ENCODE measurements around the gene TOR1B.

The TOR1B gene

DNA sequence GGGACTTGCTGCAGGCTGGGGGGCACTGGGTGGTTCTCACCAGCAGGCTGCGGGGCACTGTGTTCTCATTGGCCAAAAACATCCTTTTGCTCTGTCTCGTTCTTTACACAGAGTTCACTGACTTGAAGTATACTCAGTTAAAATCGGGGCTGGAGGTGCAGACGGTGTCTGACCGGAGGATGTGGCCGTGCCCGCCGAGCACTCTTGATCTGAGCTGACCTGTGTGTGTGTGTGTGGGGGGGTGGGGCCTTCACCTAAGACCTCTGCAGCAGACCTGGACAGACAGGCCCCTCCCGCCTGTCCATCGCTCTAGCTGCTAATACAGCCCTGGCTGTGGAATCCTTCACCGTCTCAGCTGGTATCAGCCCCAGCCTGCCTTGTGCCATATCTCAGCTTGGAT lies 7.1 kb downstream of the TOR1B start:
- peak overlapping the region; percentile 97 for H3K27ac ChIP-seq
- TF ChIP-seq, protein P1, sequence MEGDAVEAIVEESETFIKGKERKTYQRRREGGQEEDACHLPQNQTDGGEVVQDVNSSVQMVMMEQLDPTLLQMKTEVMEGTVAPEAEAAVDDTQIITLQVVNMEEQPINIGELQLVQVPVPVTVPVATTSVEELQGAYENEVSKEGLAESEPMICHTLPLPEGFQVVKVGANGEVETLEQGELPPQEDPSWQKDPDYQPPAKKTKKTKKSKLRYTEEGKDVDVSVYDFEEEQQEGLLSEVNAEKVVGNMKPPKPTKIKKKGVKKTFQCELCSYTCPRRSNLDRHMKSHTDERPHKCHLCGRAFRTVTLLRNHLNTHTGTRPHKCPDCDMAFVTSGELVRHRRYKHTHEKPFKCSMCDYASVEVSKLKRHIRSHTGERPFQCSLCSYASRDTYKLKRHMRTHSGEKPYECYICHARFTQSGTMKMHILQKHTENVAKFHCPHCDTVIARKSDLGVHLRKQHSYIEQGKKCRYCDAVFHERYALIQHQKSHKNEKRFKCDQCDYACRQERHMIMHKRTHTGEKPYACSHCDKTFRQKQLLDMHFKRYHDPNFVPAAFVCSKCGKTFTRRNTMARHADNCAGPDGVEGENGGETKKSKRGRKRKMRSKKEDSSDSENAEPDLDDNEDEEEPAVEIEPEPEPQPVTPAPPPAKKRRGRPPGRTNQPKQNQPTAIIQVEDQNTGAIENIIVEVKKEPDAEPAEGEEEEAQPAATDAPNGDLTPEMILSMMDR (conservative IDR thresholded peaks at IDR 0.05): no peak

DNA sequence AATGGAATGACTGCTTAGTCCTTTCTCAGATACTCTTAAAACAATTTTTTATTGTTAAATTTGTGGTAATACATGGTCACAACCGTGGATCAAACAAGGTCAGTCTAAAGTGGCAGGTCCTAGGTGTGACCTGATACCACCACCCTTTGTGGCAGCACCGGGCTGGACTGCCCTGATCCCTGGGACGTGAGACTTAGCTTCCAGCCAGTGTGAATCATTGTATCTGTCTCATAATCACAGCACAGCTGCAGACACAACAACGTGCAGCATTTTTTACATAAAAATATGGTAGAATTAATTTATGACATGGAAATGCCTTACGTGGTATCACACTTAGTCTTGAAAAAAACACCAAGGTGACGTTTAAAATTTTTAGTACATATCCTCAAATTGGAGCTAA lies 7.8 kb downstream of the TOR1B start:
- TF ChIP-seq, protein P1 (conservative IDR thresholded peaks at IDR 0.05): no peak
- peak overlapping the region; percentile 97 for H3K27ac ChIP-seq

DNA sequence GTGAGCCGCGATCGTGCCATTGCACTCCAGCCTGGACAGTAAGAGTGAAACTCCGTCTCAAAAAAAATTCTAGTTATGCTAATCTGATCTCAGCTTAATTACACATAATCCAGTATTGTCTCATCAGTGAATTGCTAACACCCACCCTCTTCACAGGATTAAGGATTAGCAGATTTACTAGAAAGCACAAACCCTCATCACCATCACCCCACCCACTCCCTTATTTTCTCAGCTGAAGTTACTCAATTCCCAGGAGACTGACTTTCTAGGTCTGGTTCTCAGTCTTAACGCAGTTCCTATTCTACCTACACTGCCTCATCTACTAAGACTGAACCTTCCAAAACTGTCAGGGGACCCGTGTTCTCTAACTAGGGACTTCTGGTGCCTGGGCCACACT lies 9.0 kb downstream of the TOR1B start:
- TF ChIP-seq, protein P1 (conservative IDR thresholded peaks at IDR 0.05): no peak
- H3K27ac ChIP-seq: peak overlapping the region; percentile 97

DNA sequence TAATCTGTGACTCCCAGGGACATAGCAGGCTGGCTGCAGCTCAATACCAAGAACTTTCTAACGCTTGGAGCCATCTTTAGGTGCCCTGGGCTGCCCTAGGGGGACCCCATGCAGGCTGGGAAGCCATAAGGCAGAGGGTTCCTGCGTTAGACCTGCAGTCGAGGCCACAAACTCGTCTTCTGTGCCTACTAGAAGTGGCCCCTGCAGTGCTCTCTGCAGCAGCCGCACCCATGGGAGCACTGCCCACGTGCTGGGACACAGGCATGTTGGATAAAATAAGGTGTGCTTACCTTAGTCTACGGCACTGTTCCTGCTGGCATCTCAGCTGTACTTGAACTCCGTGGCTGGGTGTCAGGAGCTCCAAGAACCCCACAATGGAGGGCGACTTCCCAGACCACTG lies 9.4 kb downstream of the TOR1B start:
- TF ChIP-seq, protein P1 (conservative IDR thresholded peaks at IDR 0.05): no peak
- H3K27ac ChIP-seq: peak overlapping the region; percentile 97

DNA sequence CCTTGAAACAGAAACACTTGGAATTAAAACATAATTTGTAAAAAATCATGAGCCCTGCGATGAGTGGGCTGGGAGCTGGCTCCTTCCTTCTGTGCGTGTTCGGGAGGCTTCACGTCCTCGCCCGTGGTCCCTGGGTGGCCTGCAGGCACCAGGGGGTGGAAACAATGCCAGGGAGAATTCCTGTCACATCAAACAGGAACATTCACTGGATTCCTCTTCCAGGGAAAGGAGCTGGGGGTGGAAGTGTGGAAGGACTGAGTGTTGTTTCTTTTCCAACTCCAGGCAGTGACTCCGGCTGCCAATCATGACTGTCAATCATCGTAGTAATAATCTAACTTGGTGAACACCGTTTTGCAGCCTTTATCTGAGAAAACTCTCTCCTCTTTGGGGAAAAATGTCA lies 10.7 kb downstream of the TOR1B start:
- TF ChIP-seq, protein P1 (conservative IDR thresholded peaks at IDR 0.05): no peak
- peak overlapping the region; percentile 97 for H3K27ac ChIP-seq

DNA sequence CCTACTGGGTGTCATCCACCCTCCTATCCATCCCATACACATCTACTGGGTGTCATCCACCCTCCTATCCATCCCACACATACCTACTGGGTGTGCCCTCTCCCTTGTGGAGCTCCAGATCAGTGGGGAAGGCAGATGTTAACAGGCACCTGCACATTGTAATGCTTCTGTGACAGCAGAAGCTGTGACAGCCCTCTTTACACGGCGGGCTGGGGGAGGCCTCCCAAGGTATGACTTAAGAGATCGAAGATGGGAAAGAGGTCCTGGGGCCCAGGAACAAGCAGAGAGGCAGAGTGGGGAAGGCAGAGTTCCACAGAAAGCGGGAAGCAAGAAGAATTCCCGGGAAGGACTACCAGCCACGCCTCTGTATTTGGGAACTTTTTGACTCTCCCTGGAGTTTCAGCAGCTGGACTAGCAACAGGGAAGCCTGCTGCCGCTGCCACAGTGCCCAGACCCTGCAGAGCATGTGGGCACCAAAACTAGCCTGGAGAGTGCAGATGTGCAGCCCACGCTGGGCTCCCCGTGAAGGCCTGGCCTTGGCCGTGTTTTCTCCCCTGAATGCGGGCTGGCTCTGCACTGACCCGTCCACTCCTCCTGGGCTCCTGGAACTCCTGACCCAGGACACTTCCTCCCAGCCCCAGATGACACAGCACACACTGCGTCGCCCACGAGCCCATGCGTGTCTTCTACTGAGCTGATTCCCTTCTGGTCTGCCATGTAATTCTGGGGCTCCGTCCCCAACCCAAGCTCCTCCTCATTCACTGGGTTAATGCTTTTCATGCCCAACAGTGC lies 11.6 kb downstream of the TOR1B start:
- TF ChIP-seq, protein P1 (conservative IDR thresholded peaks at IDR 0.05): no peak
- peak overlapping the region; percentile 97; the same call in 1 of the 2 replicates for H3K27ac ChIP-seq

DNA sequence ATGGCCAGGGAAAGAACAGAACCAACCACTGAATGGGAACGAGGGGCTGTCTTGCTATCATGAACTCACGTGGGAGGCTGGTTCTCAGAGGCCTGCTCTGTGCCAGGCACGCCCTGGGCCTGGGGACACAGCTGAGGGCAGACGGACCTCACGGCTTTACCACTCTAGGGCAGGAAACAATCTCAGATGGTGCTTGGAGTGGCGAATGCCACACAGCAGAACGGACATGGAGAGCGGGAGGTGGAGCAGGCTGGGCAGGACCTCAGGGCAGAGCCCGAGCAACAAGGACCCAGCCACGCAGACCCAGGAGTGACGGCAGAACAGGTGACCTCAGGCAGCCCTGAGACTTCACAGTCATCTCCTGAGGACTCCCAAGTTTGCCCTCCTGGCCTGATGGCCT lies 12.3 kb downstream of the TOR1B start:
- TF ChIP-seq, protein P1 (conservative IDR thresholded peaks at IDR 0.05): no peak
- H3K27ac ChIP-seq: peak overlapping the region; percentile 10; the same call in 1 of the 2 replicates
